Measurements from ENCODE around the gene B4GALNT4.
A peak's percentile ranks its signal among the peaks of the same experiment; 100 is the strongest.

The B4GALNT4 gene

GRCh38 chr11:414318-414857, 45.1 kb downstream of the B4GALNT4 start:
- H3K36me3 ChIP-seq (ENCODE audit: control insufficient read depth in 1 of 2, insufficient read depth in 2 of 2, low read depth in 1 of 2, low read length in 2 of 2), result no peaks in the 10 kb centered on the region
- H2BK120ac ChIP-seq (ENCODE audit: low read depth, low read length), result no peak overlapping the region
- peak overlapping the region; percentile 94 for H4K91ac ChIP-seq (ENCODE audit: low read length)
- H3K4me1 ChIP-seq (ENCODE audit: control insufficient read depth, insufficient read depth, low read depth, low read length), result peaks cover 61% of the 10 kb centered on the region
- peak overlapping the region in 1 of 2 experiments; percentile 93 for H3K14ac ChIP-seq (ENCODE audit: low read length in 2 of 2)
- H3K4me3 ChIP-seq (ENCODE audit: insufficient read depth in 1 of 2, low read depth in 1 of 2, low read length in 2 of 2), result no peak overlapping the region
- no peak for DNase-seq
- no peak overlapping the region for H3K9ac ChIP-seq (ENCODE audit: low read length)
- peak overlapping the region; percentile 56 to 92 for H3K18ac ChIP-seq (ENCODE audit: low read depth in 1 of 2, low read length in 2 of 2)
- no peak overlapping the region for H2AK5ac ChIP-seq (ENCODE audit: low read length, severe bottlenecking)
- no peak overlapping the region for H3K23ac ChIP-seq (ENCODE audit: low read length in 2 of 2)
- H3K79me1 ChIP-seq (replicated peaks; ENCODE audit: low read length, poor library complexity, severe bottlenecking), result no peaks in the 10 kb centered on the region
- no peaks in the 10 kb centered on the region for H3K9me3 ChIP-seq (ENCODE audit: control insufficient read depth, low read length)
- no peak overlapping the region for H2BK5ac ChIP-seq (ENCODE audit: low read depth, low read length, poor library complexity, severe bottlenecking)
- peak overlapping the region in 1 of 2 experiments; percentile 47 for H3K4ac ChIP-seq (ENCODE audit: low read depth in 1 of 2, low read length in 2 of 2)
- H3K4me2 ChIP-seq (ENCODE audit: low read length, poor library complexity, severe bottlenecking), result no peak overlapping the region
- 77% methylated on average over 9 of the region's 9 CpGs for WGBS
- H4K8ac ChIP-seq (ENCODE audit: low read length), result peak overlapping the region; percentile 85
- H2BK12ac ChIP-seq (ENCODE audit: low read length in 2 of 2), result peak overlapping the region; percentile 20 to 93
- peaks cover 0 to 44% of the 10 kb centered on the region in 2 experiments for H3K27me3 ChIP-seq (ENCODE audit: control insufficient read depth in 1 of 2, insufficient read depth in 1 of 2, low read length in 2 of 2)
- H2AFZ ChIP-seq (ENCODE audit: low read depth, low read length), result no peak overlapping the region
- peak overlapping the region; percentile 71 for H2BK15ac ChIP-seq (ENCODE audit: low read depth, poor library complexity, severe bottlenecking)
- H3K27ac ChIP-seq (ENCODE audit: low read length, poor library complexity, severe bottlenecking), result no peak overlapping the region

- Histone ChIP-seq H3K23ac (ENCODE audit: low read length in 2 of 2) (no peak overlapping the region), H3K9ac (ENCODE audit: low read length) (no peak overlapping the region), H3K4me3 (ENCODE audit: insufficient read depth in 1 of 2, low read depth in 1 of 2, low read length in 2 of 2) (no peak overlapping the region), H3K36me3 (ENCODE audit: control insufficient read depth in 1 of 2, insufficient read depth in 2 of 2, low read depth in 1 of 2, low read length in 2 of 2) (peaks cover 0 to 2% of the 10 kb centered on the region in 2 experiments), H3K9me3 (ENCODE audit: control insufficient read depth, low read length) (no peaks in the 10 kb centered on the region), H3K18ac (ENCODE audit: low read depth in 1 of 2, low read length in 2 of 2) (peak overlapping the region; percentile 79 to 88), H3K4ac (ENCODE audit: low read depth in 1 of 2, low read length in 2 of 2) (peak overlapping the region; percentile 0 to 42), H3K27ac (ENCODE audit: low read length, poor library complexity, severe bottlenecking) (no peak overlapping the region), H2AFZ (ENCODE audit: low read depth, low read length) (no peak overlapping the region), H4K91ac (ENCODE audit: low read length) (peak overlapping the region; percentile 89), H3K14ac (ENCODE audit: low read length in 2 of 2) (peak overlapping the region in 1 of 2 experiments; percentile 90), H2BK5ac (ENCODE audit: low read depth, low read length, poor library complexity, severe bottlenecking) (no peak overlapping the region), H4K8ac (ENCODE audit: low read length) (peak overlapping the region; percentile 50), H3K4me1 (ENCODE audit: control insufficient read depth, insufficient read depth, low read depth, low read length) (peaks cover 49% of the 10 kb centered on the region), H2AK5ac (ENCODE audit: low read length, severe bottlenecking) (peak overlapping the region; percentile 6), H2BK12ac (ENCODE audit: low read length in 2 of 2) (peak overlapping the region; percentile 81 to 89), H3K27me3 (ENCODE audit: control insufficient read depth in 1 of 2, insufficient read depth in 1 of 2, low read length in 2 of 2) (peaks cover 0 to 52% of the 10 kb centered on the region in 2 experiments), H3K4me2 (ENCODE audit: low read length, poor library complexity, severe bottlenecking) (no peak overlapping the region), H2BK15ac (ENCODE audit: low read depth, poor library complexity, severe bottlenecking) (peak overlapping the region; percentile 86), H2BK120ac (ENCODE audit: low read depth, low read length) (peak overlapping the region; percentile 71), H3K79me1 (replicated peaks; ENCODE audit: low read length, poor library complexity, severe bottlenecking) (no peaks in the 10 kb centered on the region)
- no peak for DNase-seq
- 88% methylated on average over 5 of the region's 5 CpGs for WGBS
Observed at GRCh38 chr11:415640-416041, 46.3 kb downstream of the B4GALNT4 start.

GRCh38 chr11:416051-416756, 46.9 kb downstream of the B4GALNT4 start:
- no peaks in the 10 kb centered on the region for H3K79me1 ChIP-seq (replicated peaks; ENCODE audit: low read length, poor library complexity, severe bottlenecking)
- H2AFZ ChIP-seq (ENCODE audit: low read depth, low read length), result peak overlapping the region; percentile 56
- peaks cover 49% of the 10 kb centered on the region for H3K4me1 ChIP-seq (ENCODE audit: control insufficient read depth, insufficient read depth, low read depth, low read length)
- no peak overlapping the region for H3K23ac ChIP-seq (ENCODE audit: low read length in 2 of 2)
- H3K14ac ChIP-seq (ENCODE audit: low read length in 2 of 2), result peak overlapping the region in 1 of 2 experiments; percentile 85
- peak overlapping the region; percentile 88 to 98 for H3K18ac ChIP-seq (ENCODE audit: low read depth in 1 of 2, low read length in 2 of 2)
- H2BK12ac ChIP-seq (ENCODE audit: low read length in 2 of 2), result peak overlapping the region; percentile 81 to 89
- WGBS, result 29% methylated on average over 45 of the region's 45 CpGs
- no peaks in the 10 kb centered on the region for H3K9me3 ChIP-seq (ENCODE audit: control insufficient read depth, low read length)
- no peak overlapping the region for H3K9ac ChIP-seq (ENCODE audit: low read length)
- H4K8ac ChIP-seq (ENCODE audit: low read length), result peak overlapping the region; percentile 96
- peak overlapping the region; percentile 42 to 81 for H3K4ac ChIP-seq (ENCODE audit: low read depth in 1 of 2, low read length in 2 of 2)
- no peak overlapping the region for H3K27ac ChIP-seq (ENCODE audit: low read length, poor library complexity, severe bottlenecking)
- peaks cover 0 to 52% of the 10 kb centered on the region in 2 experiments for H3K27me3 ChIP-seq (ENCODE audit: control insufficient read depth in 1 of 2, insufficient read depth in 1 of 2, low read length in 2 of 2)
- peak overlapping the region; percentile 95 for H3K4me2 ChIP-seq (ENCODE audit: low read length, poor library complexity, severe bottlenecking)
- H4K91ac ChIP-seq (ENCODE audit: low read length), result peak overlapping the region; percentile 89
- peaks cover 0 to 2% of the 10 kb centered on the region in 2 experiments for H3K36me3 ChIP-seq (ENCODE audit: control insufficient read depth in 1 of 2, insufficient read depth in 2 of 2, low read depth in 1 of 2, low read length in 2 of 2)
- peak overlapping the region; percentile 89 for H2BK15ac ChIP-seq (ENCODE audit: low read depth, poor library complexity, severe bottlenecking)
- H3K4me3 ChIP-seq (ENCODE audit: insufficient read depth in 1 of 2, low read depth in 1 of 2, low read length in 2 of 2), result peak overlapping the region; percentile 54 to 59
- H2BK120ac ChIP-seq (ENCODE audit: low read depth, low read length), result peak overlapping the region; percentile 83
- peak overlapping the region; percentile 6 for H2AK5ac ChIP-seq (ENCODE audit: low read length, severe bottlenecking)
- DNase-seq, result no peak
- no peak overlapping the region for H2BK5ac ChIP-seq (ENCODE audit: low read depth, low read length, poor library complexity, severe bottlenecking)

All from mesenchymal stem cell (in vitro differentiated cells and primary cell).